ENCODE results near the gene ACVR1B. TPM values are rescaled to one million over a fixed set of nuclear protein-coding genes. Genes with fewer than 3 reads are reported as not detected.

ACVR1B gene
- total and polyA plus RNA-seq, 2 of the 8 experiments (the other 6 are each of a cell fraction or from before 2014, with no cell fraction given): 16.0 to 19.2 TPM

DNA sequence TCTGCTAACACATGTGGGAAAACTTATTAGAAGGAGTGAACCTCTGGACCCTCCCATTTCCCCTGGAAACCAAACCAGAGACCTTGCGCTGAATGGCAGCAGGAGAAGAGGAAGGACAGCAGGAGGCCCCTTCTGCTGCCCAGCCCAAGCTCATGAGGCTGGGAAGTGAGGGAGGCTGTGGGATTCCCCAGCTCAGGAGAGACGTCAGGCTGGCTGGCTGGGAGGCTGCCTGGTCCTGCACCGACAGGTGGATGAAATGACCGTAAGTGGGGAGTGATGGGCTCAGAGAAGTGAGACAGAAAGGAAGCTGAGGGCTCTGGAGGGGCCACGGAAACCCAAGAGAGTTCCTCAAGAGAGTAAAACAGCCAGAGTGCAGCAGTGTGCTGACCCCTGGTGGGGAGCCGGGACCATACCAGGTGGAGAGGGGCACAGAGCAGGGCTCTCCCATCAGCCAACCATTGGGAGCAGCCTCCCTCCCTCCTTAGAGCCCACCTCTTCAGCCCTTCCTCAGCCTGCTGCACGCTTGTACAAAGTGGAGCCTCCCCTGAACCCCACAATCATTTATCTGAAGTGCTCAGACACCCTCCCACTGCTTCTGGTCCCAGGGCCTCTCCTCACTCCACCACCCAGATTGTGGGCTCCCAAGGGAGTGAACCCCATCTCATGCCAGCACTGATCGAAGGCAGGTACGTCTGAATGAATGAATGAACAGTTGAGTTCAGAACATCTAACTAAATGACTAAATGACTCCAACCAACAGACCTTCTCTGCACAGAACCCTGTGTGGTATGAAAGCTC, 69.2 kb downstream of the ACVR1B start (continued):
- TF ChIP-seq PHF8 (conservative IDR thresholded peaks at IDR 0.05; ENCODE audit: low read depth, low read length): no peak
- peak; percentile 89 to 90 for TF ChIP-seq RAD21 (IDR thresholded peaks at IDR 0.05 in 1 of 2, conservative IDR thresholded peaks at IDR 0.05 in 1 of 2; ENCODE audit: low read depth in 2 of 2, low read length in 2 of 2)
- TF ChIP-seq, protein P1, sequence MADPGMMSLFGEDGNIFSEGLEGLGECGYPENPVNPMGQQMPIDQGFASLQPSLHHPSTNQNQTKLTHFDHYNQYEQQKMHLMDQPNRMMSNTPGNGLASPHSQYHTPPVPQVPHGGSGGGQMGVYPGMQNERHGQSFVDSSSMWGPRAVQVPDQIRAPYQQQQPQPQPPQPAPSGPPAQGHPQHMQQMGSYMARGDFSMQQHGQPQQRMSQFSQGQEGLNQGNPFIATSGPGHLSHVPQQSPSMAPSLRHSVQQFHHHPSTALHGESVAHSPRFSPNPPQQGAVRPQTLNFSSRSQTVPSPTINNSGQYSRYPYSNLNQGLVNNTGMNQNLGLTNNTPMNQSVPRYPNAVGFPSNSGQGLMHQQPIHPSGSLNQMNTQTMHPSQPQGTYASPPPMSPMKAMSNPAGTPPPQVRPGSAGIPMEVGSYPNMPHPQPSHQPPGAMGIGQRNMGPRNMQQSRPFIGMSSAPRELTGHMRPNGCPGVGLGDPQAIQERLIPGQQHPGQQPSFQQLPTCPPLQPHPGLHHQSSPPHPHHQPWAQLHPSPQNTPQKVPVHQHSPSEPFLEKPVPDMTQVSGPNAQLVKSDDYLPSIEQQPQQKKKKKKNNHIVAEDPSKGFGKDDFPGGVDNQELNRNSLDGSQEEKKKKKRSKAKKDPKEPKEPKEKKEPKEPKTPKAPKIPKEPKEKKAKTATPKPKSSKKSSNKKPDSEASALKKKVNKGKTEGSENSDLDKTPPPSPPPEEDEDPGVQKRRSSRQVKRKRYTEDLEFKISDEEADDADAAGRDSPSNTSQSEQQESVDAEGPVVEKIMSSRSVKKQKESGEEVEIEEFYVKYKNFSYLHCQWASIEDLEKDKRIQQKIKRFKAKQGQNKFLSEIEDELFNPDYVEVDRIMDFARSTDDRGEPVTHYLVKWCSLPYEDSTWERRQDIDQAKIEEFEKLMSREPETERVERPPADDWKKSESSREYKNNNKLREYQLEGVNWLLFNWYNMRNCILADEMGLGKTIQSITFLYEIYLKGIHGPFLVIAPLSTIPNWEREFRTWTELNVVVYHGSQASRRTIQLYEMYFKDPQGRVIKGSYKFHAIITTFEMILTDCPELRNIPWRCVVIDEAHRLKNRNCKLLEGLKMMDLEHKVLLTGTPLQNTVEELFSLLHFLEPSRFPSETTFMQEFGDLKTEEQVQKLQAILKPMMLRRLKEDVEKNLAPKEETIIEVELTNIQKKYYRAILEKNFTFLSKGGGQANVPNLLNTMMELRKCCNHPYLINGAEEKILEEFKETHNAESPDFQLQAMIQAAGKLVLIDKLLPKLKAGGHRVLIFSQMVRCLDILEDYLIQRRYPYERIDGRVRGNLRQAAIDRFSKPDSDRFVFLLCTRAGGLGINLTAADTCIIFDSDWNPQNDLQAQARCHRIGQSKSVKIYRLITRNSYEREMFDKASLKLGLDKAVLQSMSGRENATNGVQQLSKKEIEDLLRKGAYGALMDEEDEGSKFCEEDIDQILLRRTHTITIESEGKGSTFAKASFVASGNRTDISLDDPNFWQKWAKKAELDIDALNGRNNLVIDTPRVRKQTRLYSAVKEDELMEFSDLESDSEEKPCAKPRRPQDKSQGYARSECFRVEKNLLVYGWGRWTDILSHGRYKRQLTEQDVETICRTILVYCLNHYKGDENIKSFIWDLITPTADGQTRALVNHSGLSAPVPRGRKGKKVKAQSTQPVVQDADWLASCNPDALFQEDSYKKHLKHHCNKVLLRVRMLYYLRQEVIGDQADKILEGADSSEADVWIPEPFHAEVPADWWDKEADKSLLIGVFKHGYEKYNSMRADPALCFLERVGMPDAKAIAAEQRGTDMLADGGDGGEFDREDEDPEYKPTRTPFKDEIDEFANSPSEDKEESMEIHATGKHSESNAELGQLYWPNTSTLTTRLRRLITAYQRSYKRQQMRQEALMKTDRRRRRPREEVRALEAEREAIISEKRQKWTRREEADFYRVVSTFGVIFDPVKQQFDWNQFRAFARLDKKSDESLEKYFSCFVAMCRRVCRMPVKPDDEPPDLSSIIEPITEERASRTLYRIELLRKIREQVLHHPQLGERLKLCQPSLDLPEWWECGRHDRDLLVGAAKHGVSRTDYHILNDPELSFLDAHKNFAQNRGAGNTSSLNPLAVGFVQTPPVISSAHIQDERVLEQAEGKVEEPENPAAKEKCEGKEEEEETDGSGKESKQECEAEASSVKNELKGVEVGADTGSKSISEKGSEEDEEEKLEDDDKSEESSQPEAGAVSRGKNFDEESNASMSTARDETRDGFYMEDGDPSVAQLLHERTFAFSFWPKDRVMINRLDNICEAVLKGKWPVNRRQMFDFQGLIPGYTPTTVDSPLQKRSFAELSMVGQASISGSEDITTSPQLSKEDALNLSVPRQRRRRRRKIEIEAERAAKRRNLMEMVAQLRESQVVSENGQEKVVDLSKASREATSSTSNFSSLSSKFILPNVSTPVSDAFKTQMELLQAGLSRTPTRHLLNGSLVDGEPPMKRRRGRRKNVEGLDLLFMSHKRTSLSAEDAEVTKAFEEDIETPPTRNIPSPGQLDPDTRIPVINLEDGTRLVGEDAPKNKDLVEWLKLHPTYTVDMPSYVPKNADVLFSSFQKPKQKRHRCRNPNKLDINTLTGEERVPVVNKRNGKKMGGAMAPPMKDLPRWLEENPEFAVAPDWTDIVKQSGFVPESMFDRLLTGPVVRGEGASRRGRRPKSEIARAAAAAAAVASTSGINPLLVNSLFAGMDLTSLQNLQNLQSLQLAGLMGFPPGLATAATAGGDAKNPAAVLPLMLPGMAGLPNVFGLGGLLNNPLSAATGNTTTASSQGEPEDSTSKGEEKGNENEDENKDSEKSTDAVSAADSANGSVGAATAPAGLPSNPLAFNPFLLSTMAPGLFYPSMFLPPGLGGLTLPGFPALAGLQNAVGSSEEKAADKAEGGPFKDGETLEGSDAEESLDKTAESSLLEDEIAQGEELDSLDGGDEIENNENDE (IDR thresholded peaks at IDR 0.05; ENCODE audit: insufficient replicate concordance, low read length): no peak
- peak; percentile 42; the same call in 1 of the 2 replicates for TF ChIP-seq TBP (IDR thresholded peaks at IDR 0.05; ENCODE audit: low read depth, low read length)
- TF ChIP-seq SAP30 (IDR thresholded peaks at IDR 0.05; ENCODE audit: insufficient read depth, insufficient replicate concordance, low read length): no peak
- TF ChIP-seq NRF1 (IDR thresholded peaks at IDR 0.05; ENCODE audit: low read depth, low read length): no peak
- no peak for TF ChIP-seq CREB1 (IDR thresholded peaks at IDR 0.05)
- no peak for TF ChIP-seq CBX8 (IDR thresholded peaks at IDR 0.05; ENCODE audit: borderline replicate concordance, low read depth, low read length)
- TF ChIP-seq RBBP5 (IDR thresholded peaks at IDR 0.05; ENCODE audit: borderline replicate concordance, low read depth, low read length): no peak
- no peak for TF ChIP-seq POLR2A (IDR thresholded peaks at IDR 0.05; ENCODE audit: control extremely low read depth in 1 of 2, low read depth in 2 of 2, low read length in 2 of 2)
